HG02840 (cell line): ENCODE measurements around the gene TRAPPC11.
"Not testable (repeated sequence)": the region's sequence is repeated elsewhere in the genome, so short reads cannot be mapped to it uniquely, and the experiment has no call there.

Experiments
- ATAC-seq: cut with Tn5 transposase; IDR thresholded peaks from one replicate; pipeline ENCODE4 v1.9.1; 2021; ENCODE audit warnings: mild to moderate bottlenecking, moderate library complexity, moderate number of reproducible peaks; ENCODE audit not compliant: unreplicated experiment, low FRiP score

Gene TRAPPC11

DNA sequence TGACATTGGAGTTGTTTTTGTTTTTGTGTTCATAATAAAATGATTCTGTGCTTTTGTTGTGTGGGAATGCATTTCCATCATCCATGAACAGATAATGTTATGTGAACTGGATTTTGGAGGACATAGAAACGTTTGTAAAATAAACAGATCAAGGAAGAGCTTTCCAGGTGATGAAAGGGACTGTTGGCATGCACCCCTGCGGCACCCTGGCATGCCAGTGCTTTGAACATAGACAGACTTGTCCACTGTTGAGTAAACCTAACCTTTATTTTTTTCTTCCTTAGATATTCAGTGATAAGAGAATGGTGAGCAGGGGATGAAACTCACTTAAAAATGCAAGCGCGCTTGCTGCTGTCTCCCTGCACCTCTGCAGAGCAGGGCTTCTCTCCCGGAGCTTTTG lies 59.8 kb downstream of the TRAPPC11 start:
- ATAC-seq = no peak

DNA sequence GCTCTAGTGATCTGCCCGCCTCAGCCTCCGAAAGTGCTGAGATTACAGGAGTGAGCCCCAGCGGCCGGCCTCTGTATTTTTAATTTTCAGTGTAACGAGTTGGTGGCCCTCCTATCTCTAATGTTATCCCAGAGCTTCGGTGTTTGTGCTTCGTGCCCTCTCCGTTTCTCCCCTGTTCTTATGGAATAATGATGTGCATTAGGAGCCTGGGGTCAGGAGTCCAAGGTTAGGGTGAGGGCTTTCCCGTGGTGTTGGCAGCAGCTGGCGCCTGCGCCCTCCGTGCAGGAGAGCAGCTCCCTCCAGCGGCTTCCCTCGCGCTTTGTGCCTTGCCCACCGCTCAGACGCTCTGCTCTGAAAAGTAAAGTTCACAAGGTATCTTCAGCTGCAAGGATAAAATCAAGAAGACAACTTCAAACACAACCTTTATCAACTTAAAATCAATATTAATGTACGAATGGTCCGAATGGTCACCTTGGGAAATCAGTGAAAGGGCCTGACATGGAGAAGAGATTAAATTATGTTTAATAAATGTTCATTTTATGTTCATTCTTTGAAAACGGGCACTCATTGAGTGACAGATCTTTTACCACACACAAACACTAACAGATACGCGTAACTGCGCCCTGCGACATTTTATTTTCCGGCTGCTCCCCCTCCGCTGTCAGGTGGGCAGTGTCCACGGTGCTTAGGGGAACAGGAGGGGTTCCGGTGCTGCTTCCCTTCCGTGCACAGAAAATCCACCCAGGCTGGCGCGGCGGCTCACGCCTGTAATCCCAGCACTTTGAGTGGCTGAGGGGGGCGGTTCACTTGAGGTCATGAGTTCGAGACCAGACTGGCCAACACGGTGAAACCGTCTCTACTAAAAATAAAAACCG lies 62.4 kb downstream of the TRAPPC11 start:
- no peak for ATAC-seq

DNA sequence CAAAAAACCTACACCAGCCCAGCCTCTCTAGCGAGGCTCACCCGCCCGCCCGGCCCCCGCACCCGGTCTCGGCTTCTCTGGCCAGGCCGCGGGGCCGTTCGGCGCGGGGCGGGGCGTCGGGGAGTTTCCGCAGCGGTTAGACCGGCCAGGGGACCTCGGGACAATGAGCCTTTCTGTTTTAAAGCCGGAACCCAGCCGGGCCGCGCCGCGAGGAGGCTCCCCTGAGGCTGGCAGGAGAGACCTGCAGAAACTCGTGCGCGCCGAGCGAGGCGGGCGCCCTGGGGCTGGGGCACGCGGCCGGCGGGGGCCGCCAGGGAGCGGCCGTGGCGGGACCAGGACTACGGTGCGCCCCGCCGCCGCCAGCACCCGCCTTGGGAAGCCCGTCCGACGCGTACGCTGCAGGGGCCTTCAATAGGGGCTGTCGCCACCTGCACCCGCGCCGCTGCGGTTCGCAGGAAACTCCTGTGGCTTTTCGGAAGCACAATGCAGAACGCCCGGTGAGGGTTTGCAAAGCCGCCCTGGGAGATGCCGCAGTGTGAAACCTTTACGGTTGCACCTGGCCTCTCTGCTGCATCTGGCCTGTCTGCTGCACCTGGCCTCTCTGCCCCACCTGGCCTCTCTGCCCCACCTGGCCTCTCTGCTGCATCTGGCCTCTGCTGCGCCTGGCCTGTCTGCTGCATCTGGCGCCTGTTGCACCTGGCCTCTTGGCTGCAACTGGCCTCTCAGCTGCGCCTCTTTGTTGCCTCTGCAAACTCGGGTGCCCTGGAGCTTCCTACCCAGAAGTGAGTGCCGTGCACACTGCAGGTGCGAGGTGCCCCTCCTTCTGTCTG lies 63.9 kb downstream of the TRAPPC11 start:
- peak; percentile 71 for ATAC-seq

DNA sequence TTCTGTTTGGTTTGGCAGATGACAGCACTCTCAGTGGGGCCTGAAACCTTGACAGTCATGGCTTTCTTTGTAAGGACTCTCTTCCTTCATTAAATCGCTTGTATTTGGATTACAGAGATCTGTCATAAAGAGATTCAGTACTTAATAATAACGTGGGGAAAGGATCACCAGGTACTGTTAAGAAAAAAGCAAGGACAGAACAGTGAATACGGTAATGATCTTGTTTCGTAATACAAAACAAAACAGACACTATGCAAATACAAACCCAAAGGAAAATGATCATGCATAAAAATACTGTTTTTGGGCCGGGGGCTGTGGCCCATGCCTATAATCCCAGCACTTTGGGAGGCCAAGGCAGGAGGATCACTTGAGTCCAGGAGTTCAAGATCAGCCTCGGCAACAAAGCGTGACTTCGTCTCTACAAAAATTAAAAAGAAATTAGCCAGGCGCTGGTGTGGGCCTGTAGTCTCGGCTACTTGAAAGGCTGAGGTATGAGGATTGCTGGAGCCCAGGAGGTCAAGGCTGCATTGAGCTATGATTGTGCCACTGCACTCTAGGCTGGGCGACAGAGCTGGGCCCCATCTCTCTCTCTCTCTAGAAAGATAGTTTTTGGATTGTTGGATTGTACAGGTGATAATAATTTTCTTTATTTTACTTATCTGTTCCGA lies 64.6 kb downstream of the TRAPPC11 start:
- no peak for ATAC-seq

GRCh38 chr4:183725585-183725984 lies 66.5 kb downstream of the TRAPPC11 start:
- not testable (repeated sequence) for ATAC-seq

GRCh38 chr4:183727482-183727881 lies 68.4 kb downstream of the TRAPPC11 start:
- ATAC-seq = no peak

- ATAC-seq = no peak
These were observed 69.4 kb downstream of the TRAPPC11 start for GRCh38 chr4:183728223-183729068.

DNA sequence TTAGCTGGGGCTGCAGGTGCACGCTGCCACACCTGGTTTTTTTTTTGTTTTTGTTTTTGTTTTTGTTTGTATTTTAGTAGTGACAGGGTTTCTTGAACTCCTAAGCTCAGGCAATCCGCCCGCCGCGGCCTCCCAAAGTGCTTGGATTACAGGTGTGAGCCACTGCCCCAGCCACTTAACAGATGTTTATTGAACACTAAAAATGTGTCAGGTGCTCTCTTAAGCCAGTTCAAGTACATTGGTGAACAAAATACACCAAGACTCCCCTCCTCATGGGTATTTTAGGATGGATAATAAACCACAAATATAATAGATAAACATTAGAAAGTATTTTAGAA lies 69.9 kb downstream of the TRAPPC11 start:
- ATAC-seq = no peak

DNA sequence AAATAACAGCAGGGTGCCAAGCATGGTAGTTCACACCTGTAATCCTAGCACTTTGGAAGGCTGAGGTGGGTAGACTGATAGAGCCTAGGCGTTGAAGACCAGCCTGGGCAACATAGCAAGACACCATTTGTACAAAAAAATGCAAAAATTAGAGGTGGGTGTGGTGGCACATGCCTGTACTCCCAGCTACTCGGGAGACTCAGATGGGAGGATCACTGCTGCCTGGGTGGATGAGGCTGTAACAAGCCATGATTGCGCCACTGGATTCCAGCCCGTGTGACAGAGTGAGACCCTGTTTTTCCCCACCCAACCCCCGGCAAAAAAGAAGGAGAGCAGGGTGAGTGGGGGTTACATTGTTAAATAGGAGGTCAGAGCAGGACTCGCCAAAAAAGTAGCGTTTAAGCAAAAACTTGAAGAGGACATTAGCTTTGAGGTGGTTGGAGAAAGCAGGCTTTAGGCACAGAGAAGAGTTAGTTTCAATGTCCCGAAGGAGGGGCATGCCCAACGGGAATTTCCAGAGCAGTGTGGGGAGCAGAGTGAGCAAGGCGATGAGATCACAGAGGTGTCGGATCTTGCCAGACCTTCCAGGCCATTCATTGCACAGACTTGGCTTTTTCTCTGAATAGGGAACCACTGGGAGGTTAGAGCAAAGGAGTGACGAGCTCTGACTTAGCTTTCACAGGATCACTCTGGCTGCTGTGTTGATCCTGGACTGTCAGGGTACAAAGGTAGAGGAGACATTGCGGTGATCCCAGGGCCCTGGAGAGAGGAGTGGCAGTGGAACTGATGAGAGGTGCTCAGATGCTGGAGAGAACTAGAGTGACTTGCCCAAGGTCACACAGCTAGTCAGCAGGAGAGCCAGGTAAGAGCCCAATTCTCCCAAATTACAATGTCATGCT lies 70.6 kb downstream of the TRAPPC11 start:
- no peak for ATAC-seq

GRCh38 chr4:183732296-183732695 lies 73.2 kb downstream of the TRAPPC11 start:
- no peak for ATAC-seq

DNA sequence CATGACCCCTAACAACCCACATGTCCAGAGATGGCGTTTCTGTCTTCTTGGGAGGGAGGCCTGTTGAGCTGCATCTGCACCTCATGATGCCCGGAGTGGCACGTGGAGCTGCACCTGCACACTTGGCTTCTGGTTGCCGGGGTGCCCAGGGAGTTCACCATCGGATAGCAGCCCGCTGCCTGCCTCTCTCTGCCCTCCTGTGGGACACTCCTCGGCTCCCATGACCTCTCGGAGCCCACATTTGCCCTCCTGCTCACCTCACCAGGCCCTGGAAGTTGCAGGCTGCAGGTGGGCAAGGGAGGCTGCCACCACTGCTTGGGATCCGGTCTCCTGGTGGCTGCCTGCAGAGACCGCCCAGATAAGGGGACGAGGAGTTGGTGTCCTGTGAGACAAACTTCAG lies 74.1 kb downstream of the TRAPPC11 start:
- no peak for ATAC-seq

DNA sequence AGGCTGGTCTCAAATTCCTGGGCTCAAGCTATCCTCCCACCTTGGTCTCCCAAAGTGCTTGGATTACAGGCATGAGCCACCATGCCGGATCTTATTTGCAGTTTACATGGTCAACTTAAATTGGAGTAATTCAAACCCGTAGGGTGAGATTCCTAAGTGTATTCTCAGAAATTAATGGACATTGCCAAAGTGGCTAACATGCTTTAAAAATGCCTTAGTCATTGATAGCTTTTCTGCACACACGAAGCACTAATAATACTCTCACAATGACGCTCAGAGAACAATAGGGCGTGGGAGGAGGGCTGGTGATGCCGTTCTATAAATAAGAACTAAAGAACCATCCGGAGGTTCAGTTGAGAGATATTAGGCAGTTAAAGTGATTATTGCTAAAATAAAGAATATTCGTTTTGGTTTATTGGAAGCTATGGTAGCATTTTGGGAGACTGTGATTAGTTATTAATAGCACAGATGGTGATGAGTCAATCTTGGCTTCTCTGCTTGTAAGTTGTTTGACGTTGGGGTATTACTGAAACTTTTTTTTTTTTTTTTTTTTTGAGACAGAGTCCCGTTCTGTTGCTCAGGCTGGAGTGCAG lies 79.1 kb downstream of the TRAPPC11 start:
- no peak for ATAC-seq

GRCh38 chr4:183738961-183739360 lies 79.9 kb downstream of the TRAPPC11 start:
- ATAC-seq = no peak

GRCh38 chr4:183746305-183747229 lies 87.5 kb downstream of the TRAPPC11 start:
- no peak for ATAC-seq

DNA sequence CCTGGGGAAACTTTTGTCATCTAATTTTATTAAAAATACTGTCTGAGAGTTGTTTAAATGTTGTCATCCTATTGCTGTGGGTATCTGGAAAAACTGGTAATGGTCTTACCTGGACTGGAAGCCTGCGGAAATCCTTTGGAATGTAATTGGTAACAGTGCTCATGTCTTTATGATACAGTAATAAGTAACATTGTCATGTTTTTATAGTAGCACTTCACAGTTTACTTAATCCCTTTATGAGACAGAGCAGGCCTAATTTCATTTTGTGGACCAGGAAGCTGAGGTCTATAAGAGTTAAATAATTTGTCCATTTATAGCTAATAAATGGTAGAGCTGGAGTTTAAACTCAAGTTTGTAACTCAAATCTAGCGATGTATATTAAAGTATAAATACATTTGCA lies 88.3 kb downstream of the TRAPPC11 start:
- ATAC-seq = no peak

DNA sequence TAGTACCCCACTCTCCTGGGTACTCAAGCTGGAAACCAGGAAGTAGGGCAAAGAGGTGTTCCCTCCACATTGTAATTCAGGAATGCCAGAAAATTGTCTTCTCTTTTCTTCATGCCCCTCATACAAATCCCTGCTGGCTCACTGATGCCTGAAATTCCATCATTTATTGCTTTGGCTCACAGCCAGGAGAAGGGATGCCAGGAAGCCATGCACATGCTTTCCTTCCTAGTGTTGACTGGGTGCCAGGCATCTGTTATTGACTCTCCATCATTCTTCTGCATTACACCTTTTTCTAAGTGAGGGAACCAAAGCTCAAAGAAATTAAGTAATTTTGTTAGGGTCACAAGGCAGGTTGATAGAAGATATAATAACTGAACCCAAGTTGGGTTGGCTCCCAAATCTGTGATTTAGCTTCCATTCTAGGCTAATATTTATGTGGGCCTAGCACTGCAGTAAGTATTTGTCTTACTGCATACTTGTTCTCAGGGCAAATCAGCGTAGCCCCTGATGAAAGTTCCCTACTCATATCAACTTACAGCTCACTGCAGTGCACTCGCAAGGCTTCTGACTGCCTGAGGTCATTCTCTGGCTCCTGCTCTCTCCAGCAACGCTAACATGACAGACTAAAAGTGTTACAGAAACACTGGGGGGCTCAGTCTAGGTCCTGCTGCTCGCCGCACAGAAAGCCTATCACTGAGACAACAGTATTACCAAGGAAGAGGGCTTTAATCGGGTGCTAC lies 89.0 kb downstream of the TRAPPC11 start:
- ATAC-seq = no peak

DNA sequence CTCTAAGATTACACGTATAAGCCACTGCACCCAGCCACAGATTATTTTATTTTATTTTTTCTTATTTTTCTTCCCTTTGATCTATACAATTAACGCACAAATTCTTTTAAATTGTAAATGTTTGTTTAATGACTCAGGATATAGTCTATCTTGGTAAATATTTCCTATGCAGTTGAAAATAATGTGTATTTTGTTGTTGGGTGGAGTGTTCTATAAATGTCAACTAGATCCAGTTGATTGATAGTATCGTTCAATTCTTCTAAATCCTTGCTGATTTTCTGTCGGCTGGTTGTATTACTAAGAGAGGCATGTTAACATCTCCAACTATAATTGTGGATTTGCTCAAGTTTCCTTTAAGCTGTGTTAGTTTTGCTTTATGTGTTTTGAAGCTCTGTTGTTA lies 92.0 kb downstream of the TRAPPC11 start:
- no peak for ATAC-seq
